ENCODE data around the gene UBR1. TPM values are rescaled to one million over a fixed set of nuclear protein-coding genes. Genes with fewer than 3 reads are reported as not detected.
"Not testable (repeated sequence)": the region's sequence is repeated elsewhere in the genome, so short reads cannot be mapped to it uniquely, and the experiment has no call there.

UBR1 gene
- total and polyA plus RNA-seq, 2 donors from 2014 or later, result 6.0 to 36.9 TPM

DNA sequence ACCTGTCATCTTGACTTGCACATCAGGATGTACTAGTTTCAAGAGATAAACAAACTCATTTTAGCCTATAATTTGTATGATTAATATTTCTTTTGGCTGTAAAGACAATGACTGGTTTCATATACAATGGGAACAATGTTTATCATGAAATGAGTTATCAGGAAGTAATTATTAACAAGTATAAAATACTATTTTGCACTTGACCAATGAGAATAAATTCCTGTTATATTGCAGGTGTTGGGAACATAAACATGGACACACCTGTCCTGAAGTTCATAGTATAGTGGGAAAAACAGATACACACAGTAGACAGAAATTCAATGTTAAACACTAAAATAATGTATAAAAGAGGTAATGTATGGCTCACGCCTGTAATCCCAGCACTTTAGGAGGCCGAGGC is 56.9 kb downstream of the UBR1 start:
- no peak overlapping the region for H3K4me3 ChIP-seq (ENCODE audit: low read length in 3 of 3)
- H3K9me3 ChIP-seq (ENCODE audit: control insufficient read depth in 2 of 3, insufficient read depth in 1 of 3, low read length in 3 of 3), result no peaks in the 10 kb centered on the region
- H3K4me1 ChIP-seq (ENCODE audit: control insufficient read depth in 2 of 3, insufficient read depth in 2 of 3, low read depth in 1 of 3, low read length in 3 of 3), result no peaks in the 10 kb centered on the region
- TF ChIP-seq, protein P1, sequence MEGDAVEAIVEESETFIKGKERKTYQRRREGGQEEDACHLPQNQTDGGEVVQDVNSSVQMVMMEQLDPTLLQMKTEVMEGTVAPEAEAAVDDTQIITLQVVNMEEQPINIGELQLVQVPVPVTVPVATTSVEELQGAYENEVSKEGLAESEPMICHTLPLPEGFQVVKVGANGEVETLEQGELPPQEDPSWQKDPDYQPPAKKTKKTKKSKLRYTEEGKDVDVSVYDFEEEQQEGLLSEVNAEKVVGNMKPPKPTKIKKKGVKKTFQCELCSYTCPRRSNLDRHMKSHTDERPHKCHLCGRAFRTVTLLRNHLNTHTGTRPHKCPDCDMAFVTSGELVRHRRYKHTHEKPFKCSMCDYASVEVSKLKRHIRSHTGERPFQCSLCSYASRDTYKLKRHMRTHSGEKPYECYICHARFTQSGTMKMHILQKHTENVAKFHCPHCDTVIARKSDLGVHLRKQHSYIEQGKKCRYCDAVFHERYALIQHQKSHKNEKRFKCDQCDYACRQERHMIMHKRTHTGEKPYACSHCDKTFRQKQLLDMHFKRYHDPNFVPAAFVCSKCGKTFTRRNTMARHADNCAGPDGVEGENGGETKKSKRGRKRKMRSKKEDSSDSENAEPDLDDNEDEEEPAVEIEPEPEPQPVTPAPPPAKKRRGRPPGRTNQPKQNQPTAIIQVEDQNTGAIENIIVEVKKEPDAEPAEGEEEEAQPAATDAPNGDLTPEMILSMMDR (IDR thresholded peaks at IDR 0.05; ENCODE audit: borderline replicate concordance, extremely low read depth, insufficient read depth), result no peak
- H3K27ac ChIP-seq (ENCODE audit: low read depth in 2 of 2, low read length in 2 of 2), result no peak overlapping the region
- intact Hi-C loops (cut with DNase I), result no loop called here
- no peaks in the 10 kb centered on the region for H3K27me3 ChIP-seq (ENCODE audit: control insufficient read depth, insufficient read depth, low read length)
- no peak for FAIRE-seq
- H3K9ac ChIP-seq (ENCODE audit: low read length in 3 of 3), result no peak overlapping the region
- DNase-seq, result no peak
- peaks cover 0 to 16% (median 7%) of the 10 kb centered on the region in 3 donors for H3K36me3 ChIP-seq (ENCODE audit: control insufficient read depth in 2 of 3, insufficient read depth in 3 of 3, low read length in 3 of 3)

DNA sequence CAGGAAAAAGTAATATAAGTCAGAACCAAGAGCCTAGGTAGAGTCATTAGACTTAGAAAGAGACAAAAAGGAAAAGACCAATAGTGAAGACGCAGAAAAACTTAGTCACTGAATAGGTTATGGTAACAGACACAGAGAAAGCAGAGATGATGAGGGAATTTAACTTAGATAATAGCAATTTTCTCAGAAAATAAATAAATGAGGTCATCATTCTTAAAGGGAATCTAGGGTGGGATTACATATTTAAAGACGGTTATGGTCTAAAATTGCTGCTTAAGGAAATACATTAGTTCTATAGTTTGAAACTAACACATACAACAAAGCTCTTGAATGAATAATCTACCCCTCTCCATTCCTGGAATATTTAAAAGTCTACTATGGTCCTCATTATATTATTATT is 59.4 kb downstream of the UBR1 start:
- FAIRE-seq (no peak), DNase-seq (no peak)
- no peaks in the 10 kb centered on the region for H3K4me1 ChIP-seq (ENCODE audit: control insufficient read depth in 2 of 3, insufficient read depth in 2 of 3, low read depth in 1 of 3, low read length in 3 of 3)
- H3K36me3 ChIP-seq (ENCODE audit: control insufficient read depth in 2 of 3, insufficient read depth in 3 of 3, low read length in 3 of 3), result peaks cover 2 to 22% (median 10%) of the 10 kb centered on the region in 3 donors
- intact Hi-C loops (cut with DNase I), result no loop called here
- H3K4me3 ChIP-seq (ENCODE audit: low read length in 3 of 3), result no peak overlapping the region
- no peaks in the 10 kb centered on the region for H3K27me3 ChIP-seq (ENCODE audit: control insufficient read depth, insufficient read depth, low read length)
- no peak overlapping the region for H3K27ac ChIP-seq (ENCODE audit: low read depth in 2 of 2, low read length in 2 of 2)
- TF ChIP-seq, protein P1 (IDR thresholded peaks at IDR 0.05; ENCODE audit: borderline replicate concordance, extremely low read depth, insufficient read depth), result no peak
- no peak overlapping the region for H3K9ac ChIP-seq (ENCODE audit: low read length in 3 of 3)
- no peaks in the 10 kb centered on the region for H3K9me3 ChIP-seq (ENCODE audit: control insufficient read depth in 2 of 3, insufficient read depth in 1 of 3, low read length in 3 of 3)

DNA sequence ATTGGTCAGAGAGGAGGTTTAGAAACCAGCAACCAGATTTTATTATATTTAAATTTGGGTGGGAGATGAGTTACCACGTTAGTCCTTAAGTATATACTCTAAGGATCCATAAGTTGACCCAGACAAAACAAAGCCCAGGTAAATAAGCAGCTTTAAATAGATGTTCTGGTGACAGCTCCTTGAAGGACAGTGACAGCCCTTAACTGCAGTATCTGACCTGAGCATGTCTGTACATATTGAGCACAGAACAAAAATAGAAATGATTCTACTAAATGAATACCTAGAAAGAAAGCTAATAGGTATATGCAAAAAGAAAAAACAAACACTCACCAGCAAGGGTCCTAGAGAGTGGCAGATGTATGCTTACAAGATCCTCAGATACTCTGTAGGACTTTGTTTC is 63.0 kb downstream of the UBR1 start:
- intact Hi-C loops (cut with DNase I), result no loop called here
- DNase-seq, result no peak
- Histone ChIP-seq H3K27me3 (ENCODE audit: control insufficient read depth, insufficient read depth, low read length) (no peaks in the 10 kb centered on the region), H3K27ac (ENCODE audit: low read depth in 2 of 2, low read length in 2 of 2) (no peak overlapping the region), H3K36me3 (ENCODE audit: control insufficient read depth in 2 of 3, insufficient read depth in 3 of 3, low read length in 3 of 3) (peaks cover 2 to 22% (median 10%) of the 10 kb centered on the region in 3 donors), H3K9me3 (ENCODE audit: control insufficient read depth in 2 of 3, insufficient read depth in 1 of 3, low read length in 3 of 3) (no peaks in the 10 kb centered on the region), H3K4me3 (ENCODE audit: low read length in 3 of 3) (no peak overlapping the region), H3K4me1 (ENCODE audit: control insufficient read depth in 2 of 3, insufficient read depth in 2 of 3, low read depth in 1 of 3, low read length in 3 of 3) (no peaks in the 10 kb centered on the region), H3K9ac (ENCODE audit: low read length in 3 of 3) (no peak overlapping the region)
- TF ChIP-seq, protein P1 (IDR thresholded peaks at IDR 0.05; ENCODE audit: borderline replicate concordance, extremely low read depth, insufficient read depth), result no peak
- no peak for FAIRE-seq

DNA sequence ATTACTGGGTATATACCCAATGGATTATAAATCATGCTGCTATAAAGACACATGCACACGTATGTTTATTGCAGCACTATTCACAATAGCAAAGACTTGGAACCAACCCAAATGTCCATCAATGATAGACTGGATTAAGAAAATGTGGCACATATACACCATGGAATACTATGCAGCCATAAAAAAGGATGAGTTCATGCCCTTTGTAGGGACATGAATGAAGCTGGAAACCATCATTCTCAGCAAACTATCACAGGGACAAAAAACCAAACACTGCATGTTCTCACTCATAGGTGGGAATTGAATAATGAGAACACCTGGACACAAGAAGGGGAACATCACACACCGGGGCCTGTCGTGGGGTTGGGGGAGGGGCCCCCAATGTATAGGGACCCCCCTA is 64.8 kb downstream of the UBR1 start:
- DNase-seq; H3K9ac ChIP-seq (ENCODE audit: low read length in 3 of 3); intact Hi-C loops (cut with DNase I); H3K9me3 ChIP-seq (ENCODE audit: control insufficient read depth in 2 of 3, insufficient read depth in 1 of 3, low read length in 3 of 3); H3K27me3 ChIP-seq (ENCODE audit: control insufficient read depth, insufficient read depth, low read length); H3K4me1 ChIP-seq (ENCODE audit: control insufficient read depth in 2 of 3, insufficient read depth in 2 of 3, low read depth in 1 of 3, low read length in 3 of 3); FAIRE-seq; H3K27ac ChIP-seq (ENCODE audit: low read depth in 2 of 2, low read length in 2 of 2); H3K4me3 ChIP-seq (ENCODE audit: low read length in 3 of 3): not testable (repeated sequence)
- peaks cover 2 to 14% (median 12%) of the 10 kb centered on the region in 3 donors for H3K36me3 ChIP-seq (ENCODE audit: control insufficient read depth in 2 of 3, insufficient read depth in 3 of 3, low read length in 3 of 3)

DNA sequence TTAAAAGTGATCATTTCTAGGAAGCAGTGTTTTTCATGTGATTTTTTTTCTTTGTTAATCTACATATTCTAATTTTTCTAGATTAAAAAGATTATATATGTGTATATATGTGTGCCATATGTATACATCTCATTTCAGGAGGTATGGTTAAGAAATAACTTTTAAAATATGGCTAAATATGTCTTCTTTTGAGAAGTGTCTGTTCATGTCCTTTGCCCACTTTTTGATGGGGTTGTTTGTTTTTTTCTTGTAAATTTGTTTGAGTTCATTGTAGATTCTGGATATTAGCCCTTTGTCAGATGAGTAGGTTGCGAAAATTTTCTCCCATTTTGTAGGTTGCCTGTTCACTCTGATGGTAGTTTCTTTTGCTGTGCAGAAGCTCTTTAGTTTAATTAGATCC is 70.6 kb downstream of the UBR1 start:
- H3K9me3 ChIP-seq (ENCODE audit: control insufficient read depth in 2 of 3, insufficient read depth in 1 of 3, low read length in 3 of 3); H3K4me1 ChIP-seq (ENCODE audit: control insufficient read depth in 2 of 3, insufficient read depth in 2 of 3, low read depth in 1 of 3, low read length in 3 of 3); H3K9ac ChIP-seq (ENCODE audit: low read length in 3 of 3); FAIRE-seq; H3K27ac ChIP-seq (ENCODE audit: low read depth in 2 of 2, low read length in 2 of 2); H3K4me3 ChIP-seq (ENCODE audit: low read length in 3 of 3); intact Hi-C loops (cut with DNase I); H3K27me3 ChIP-seq (ENCODE audit: control insufficient read depth, insufficient read depth, low read length); DNase-seq; H3K36me3 ChIP-seq (ENCODE audit: control insufficient read depth in 2 of 3, insufficient read depth in 3 of 3, low read length in 3 of 3): not testable (repeated sequence)
